Sigmoid colon (tissue), 7 donors: ENCODE data around the gene VIL1. TPM values are rescaled to one million over a fixed set of nuclear protein-coding genes. Genes with fewer than 3 reads are reported as not detected.

ENCODE experiments used
- DNase-seq: peaks from one replicate; pipeline ENCODE4 v3.0.0-alpha.2; 2019
- H3K27ac ChIP-seq, 4 donors: fragments of 200-600 bp; sonication (generic); one replicate each; pipeline ENCODE4 v1.5.1; 2016 to 2019; ENCODE audit warnings: mild to moderate bottlenecking in 1 of 4
- H3K27me3 ChIP-seq, 3 donors: fragments of 200-600 bp; sonication (generic); one replicate each; pipeline ENCODE4 v1.5.1; 2019; ENCODE audit warnings: mild to moderate bottlenecking in 1 of 3
- H3K36me3 ChIP-seq, 4 donors: fragments of 200-600 bp; sonication (generic); one replicate each; pipeline ENCODE4 v1.5.1; 2016 to 2019
- H3K4me1 ChIP-seq, 4 donors: fragments of 200-600 bp; sonication (generic); one replicate each; pipeline ENCODE4 v1.5.1; 2017 to 2019
- H3K4me3 ChIP-seq, 4 donors: fragments of 200-600 bp; sonication (generic); one replicate each; pipeline ENCODE4 v1.5.1; 2017 to 2019; ENCODE audit warnings: mild to moderate bottlenecking in 2 of 4, moderate library complexity in 1 of 4
- H3K9me3 ChIP-seq, 4 donors: fragments of 200-600 bp in 3 of 4; sonication (generic) in 3 of 4; one replicate each; pipeline versions ENCODE4 v1.5.1 to v1.6.1; 2013 to 2019
- CTCF ChIP-seq, 4 experiments: fragments of 450-650 bp in 3 of 4; fragments of 200-600 bp in 1 of 4; IDR thresholded peaks; one replicate each; pipeline ENCODE4 v1.5.1; 2016 to 2019; ENCODE audit warnings: antibody characterized with exemption in 4 of 4, mild to moderate bottlenecking in 3 of 4, moderate library complexity in 2 of 4
- EP300 ChIP-seq, 4 donors: sonication (generic); formaldehyde crosslinking; IDR thresholded peaks; one replicate each; pipeline ENCODE4 v1.6.1; 2017; ENCODE audit warnings: antibody characterized with exemption in 4 of 4
- POLR2A ChIP-seq, 2 donors: fragments of 450-650 bp; IDR thresholded peaks; one replicate each; pipeline ENCODE4 v1.6.1; 2016; ENCODE audit warnings: antibody characterized with exemption in 2 of 2, mild to moderate bottlenecking in 2 of 2, moderate library complexity in 2 of 2
- POLR2AphosphoS5 ChIP-seq, 4 donors: sonication (generic); formaldehyde crosslinking; IDR thresholded peaks; one replicate each; pipeline ENCODE4 v1.6.1; 2017; ENCODE audit warnings: antibody characterized with exemption in 4 of 4
- WGBS, 2 donors: extraction: QIAGEN DNeasy Blood & Tissue Kit; methylation state at CpG; one replicate each; pipeline ENCODE4 v1.1.7; 2013; 5-methylcytosine and 5-hydroxymethylcytosine counted together
- intact Hi-C: fragments of 100-400 bp; cut with DNase I; formaldehyde crosslinking; loops from one replicate; pipeline ENCODE4 v1.15.1; 2023
- polyA plus RNA-seq, 3 donors: library from polyadenylated mRNA; stranded (reverse); fragments of 200-250 nt; gene quantifications; one replicate each; pipeline ENCODE4 v1.2.3, GENCODE V29; 2013
- small RNA-seq, 3 donors: library from RNA; depleted of rRNA; stranded (forward); fragments of <200 nt; gene quantifications; one replicate each; pipeline ENCODE3, GENCODE V24; 2016
- total RNA-seq, 4 donors: library from RNA; depleted of rRNA; stranded (reverse); fragments of >200 nt; gene quantifications; one replicate each; pipeline ENCODE4 v1.1.0, GENCODE V29; 2016
- donor health status: healthy with polysubstance abuse.
- donor health status: Bipolar disorder and iron deficiency.
- donor health status: healthy.

The VIL1 gene
- total and polyA plus RNA-seq, 7 donors: 0.71 to 172 (median 111) TPM; not detected in 2

DNA sequence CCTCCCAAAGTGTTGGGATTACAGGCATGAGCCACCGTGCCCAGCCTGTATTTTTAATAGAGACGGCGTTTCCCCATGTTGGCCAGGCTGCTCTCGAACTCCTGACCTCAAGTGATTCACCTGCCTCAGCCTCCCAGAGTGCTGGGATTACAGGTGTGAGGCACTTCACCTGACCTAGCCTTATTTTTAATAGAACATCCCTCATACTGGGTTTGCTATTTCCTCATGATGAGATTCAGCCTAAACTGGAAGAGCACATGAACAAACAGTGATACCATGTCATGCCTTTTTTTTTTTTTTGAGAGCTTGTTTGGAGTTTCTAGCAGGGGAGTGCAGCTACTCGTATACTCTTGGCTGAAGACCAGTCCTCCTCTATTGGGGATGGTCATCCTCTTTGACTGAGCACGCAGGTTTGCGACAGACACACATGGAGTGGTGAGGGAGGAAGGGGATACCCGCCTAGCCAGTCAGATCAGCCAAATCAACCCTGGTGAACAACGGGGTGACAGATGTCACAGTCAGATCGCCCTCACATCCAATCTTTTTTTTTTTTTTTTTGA lies 81.7 kb downstream of the VIL1 start:
- Histone ChIP-seq H3K4me3 (no peak overlapping the region), H3K27ac (no peak overlapping the region), H3K9me3 (no peaks in the 10 kb centered on the region), H3K27me3 (no peaks in the 10 kb centered on the region), H3K4me1 (peaks cover 0 to 15% (median 10%) of the 10 kb centered on the region in 4 donors), H3K36me3 (peaks cover 0 to 33% (median 6%) of the 10 kb centered on the region in 4 donors)
- 96 to 98% methylated on average over 10 of the region's 10 CpGs for WGBS, 2 donors
- intact Hi-C loops: no loop called here
- TF ChIP-seq EP300 (IDR thresholded peaks at IDR 0.05) (no peak), POLR2AphosphoS5 (IDR thresholded peaks at IDR 0.05) (no peak), POLR2A (IDR thresholded peaks at IDR 0.05) (no peak), CTCF (IDR thresholded peaks at IDR 0.05) (no peak)
- no peak for DNase-seq

DNA sequence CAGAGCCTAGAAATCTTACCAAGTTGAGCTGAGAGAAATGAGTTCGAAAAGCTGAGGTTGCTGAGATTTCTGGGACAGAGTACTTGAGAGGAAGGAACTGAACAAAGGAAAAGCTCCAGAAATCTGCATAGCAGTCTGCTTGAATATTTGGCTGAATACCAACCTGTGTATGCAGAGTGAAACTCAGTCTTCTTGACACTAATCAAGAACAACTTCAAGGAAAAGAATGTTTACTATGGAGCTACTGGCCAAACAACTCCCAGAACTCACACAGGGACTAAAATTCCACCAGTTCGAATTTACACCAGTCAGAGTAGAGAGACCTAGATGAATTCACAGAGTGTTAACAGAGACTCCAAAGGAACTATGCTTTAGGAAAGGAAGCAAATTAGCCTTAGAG lies 82.7 kb downstream of the VIL1 start:
- Histone ChIP-seq H3K9me3 (no peaks in the 10 kb centered on the region), H3K27me3 (no peaks in the 10 kb centered on the region), H3K27ac (peak overlapping the region in 2 of 4 donors; percentile 9 to 25), H3K4me1 (peaks cover 0 to 15% (median 10%) of the 10 kb centered on the region in 4 donors), H3K4me3 (no peak overlapping the region), H3K36me3 (peaks cover 0 to 25% (median 6%) of the 10 kb centered on the region in 4 donors)
- intact Hi-C loops: no loop called here
- no peak for TF ChIP-seq EP300 (IDR thresholded peaks at IDR 0.05)
- no peak for TF ChIP-seq POLR2A (IDR thresholded peaks at IDR 0.05)
- TF ChIP-seq POLR2AphosphoS5 (IDR thresholded peaks at IDR 0.05): no peak
- no peak for DNase-seq
- 62 to 67% methylated on average over 2 of the region's 2 CpGs for WGBS, 2 donors

Small RNA genes lying within 50 kb of the gene (small RNA-seq; reads per million reads assigned to genes)
- 553 to 940 (median 557) reads per million in 3 donors for gene MIR26B

Other genes starting within 250 kb of the VIL1 start
- gene ARPC2, start 201.9 kb upstream of the VIL1 start, total RNA-seq: 100 to 1,000 TPM; 235 to 267 (median 258) TPM
- 100 to 1,000 TPM; 366 to 517 (median 411) TPM for gene ARPC2, start 201.9 kb upstream of the VIL1 start, polyA plus RNA-seq
- 1 to 10 TPM; 3.1 to 7.1 (median 5.4) TPM for gene GPBAR1, start 158.1 kb upstream of the VIL1 start, total RNA-seq
- 1 to 10 TPM in 2 of 3 donors, under 1 TPM in 1; 0.60 to 2.5 (median 1.4) TPM for gene GPBAR1, start 158.1 kb upstream of the VIL1 start, polyA plus RNA-seq
- gene AAMP, start 149.0 kb upstream of the VIL1 start, total RNA-seq: 100 to 1,000 TPM in 1 of 4 donors, 10 to 100 TPM in 3; 85.7 to 103 (median 90.0) TPM
- 100 to 1,000 TPM; 108 to 141 (median 138) TPM for gene AAMP, start 149.0 kb upstream of the VIL1 start, polyA plus RNA-seq
- 10 to 100 TPM; 46.8 to 95.1 (median 69.1) TPM for gene PNKD, start 148.6 kb upstream of the VIL1 start, total RNA-seq
- 100 to 1,000 TPM; 112 to 199 (median 190) TPM for gene PNKD, start 148.6 kb upstream of the VIL1 start, polyA plus RNA-seq
- gene TMBIM1, start 126.6 kb upstream of the VIL1 start, total RNA-seq: 100 to 1,000 TPM; 116 to 157 (median 146) TPM
- 100 to 1,000 TPM in 2 of 3 donors, 10 to 100 TPM in 1; 90.2 to 204 (median 109) TPM for gene TMBIM1, start 126.6 kb upstream of the VIL1 start, polyA plus RNA-seq
- gene CATIP, start 62.3 kb upstream of the VIL1 start, total RNA-seq: not detected
- gene CATIP, start 62.3 kb upstream of the VIL1 start, polyA plus RNA-seq: under 1 TPM in 1 of 3 donors, not detected in 2; 0.07 TPM
- 10 to 100 TPM; 13.8 to 19.0 (median 16.9) TPM for gene SLC11A1, start 36.9 kb upstream of the VIL1 start, total RNA-seq
- 1 to 10 TPM; 1.2 to 7.0 (median 1.6) TPM for gene SLC11A1, start 36.9 kb upstream of the VIL1 start, polyA plus RNA-seq
- gene CTDSP1, start 19.3 kb upstream of the VIL1 start, total RNA-seq: 10 to 100 TPM; 78.4 to 90.3 (median 80.7) TPM
- 100 to 1,000 TPM in 2 of 3 donors, 10 to 100 TPM in 1; 75.1 to 120 (median 105) TPM for gene CTDSP1, start 19.3 kb upstream of the VIL1 start, polyA plus RNA-seq
- gene USP37, start 149.2 kb downstream of the VIL1 start, total RNA-seq: 10 to 100 TPM in 2 of 4 donors, 1 to 10 TPM in 2; 6.6 to 11.4 (median 10.5) TPM
- gene USP37, start 149.2 kb downstream of the VIL1 start, polyA plus RNA-seq: 1 to 10 TPM; 1.8 to 6.0 (median 3.6) TPM
- 10 to 100 TPM; 25.0 to 36.2 (median 28.5) TPM for gene CNOT9, start 149.7 kb downstream of the VIL1 start, total RNA-seq
- 10 to 100 TPM in 1 of 3 donors, 1 to 10 TPM in 2; 9.6 to 23.8 (median 9.7) TPM for gene CNOT9, start 149.7 kb downstream of the VIL1 start, polyA plus RNA-seq
- gene PLCD4, start 188.8 kb downstream of the VIL1 start, total RNA-seq: 10 to 100 TPM; 10.9 to 42.4 (median 30.4) TPM
- under 1 TPM in 1 of 3 donors, not detected in 2; 0.64 TPM for gene PLCD4, start 188.8 kb downstream of the VIL1 start, polyA plus RNA-seq
- gene ZNF142, start 240.5 kb downstream of the VIL1 start, total RNA-seq: 10 to 100 TPM; 14.6 to 24.4 (median 19.5) TPM
- 10 to 100 TPM in 1 of 3 donors, 1 to 10 TPM in 2; 1.6 to 10.2 (median 4.8) TPM for gene ZNF142, start 240.5 kb downstream of the VIL1 start, polyA plus RNA-seq
- gene BCS1L, start 240.6 kb downstream of the VIL1 start, total RNA-seq: 10 to 100 TPM; 20.7 to 42.5 (median 25.2) TPM
- 10 to 100 TPM; 13.4 to 27.8 (median 20.4) TPM for gene BCS1L, start 240.6 kb downstream of the VIL1 start, polyA plus RNA-seq